GM06990 (cell line): ENCODE results near the gene PHLDA2.

Source experiments
- DNase-seq: peaks from one replicate; pipeline ENCODE4 v3.0.0-alpha.2; 2011; ENCODE audit not compliant: insufficient read length; ENCODE audit errors: extremely low read depth
- H3K27me3 ChIP-seq: replicated peaks from 2 replicates; pipeline ENCODE4 v1.6.0; 2011; ENCODE audit warnings: low read length; ENCODE audit not compliant: control insufficient read depth, insufficient read depth
- H3K36me3 ChIP-seq: 2 replicates; pipeline ENCODE4 v1.5.1; 2011; ENCODE audit warnings: low read length; ENCODE audit not compliant: control insufficient read depth, insufficient read depth
- H3K4me3 ChIP-seq: replicated peaks from 2 replicates; pipeline ENCODE4 v1.5.1; 2011; ENCODE audit warnings: low read depth, mild to moderate bottlenecking, control low read depth, low read length
- TF ChIP-seq, protein P1 (sequence below): IDR thresholded peaks from 2 replicates; pipeline ENCODE4 v1.5.1; 2011; ENCODE audit warnings: low read length, control low read depth, mild to moderate bottlenecking, inconsistent platforms; ENCODE audit not compliant: insufficient read depth, poor library complexity, severe bottlenecking

Gene PHLDA2

GRCh38 chr11:2916892-2917645, 12.2 kb downstream of the PHLDA2 start:
- no peak for DNase-seq
- Histone ChIP-seq H3K36me3 (no peaks in the 10 kb centered on the region), H3K4me3 (no peak overlapping the region), H3K27me3 (no peaks in the 10 kb centered on the region)
- TF ChIP-seq, protein P1, sequence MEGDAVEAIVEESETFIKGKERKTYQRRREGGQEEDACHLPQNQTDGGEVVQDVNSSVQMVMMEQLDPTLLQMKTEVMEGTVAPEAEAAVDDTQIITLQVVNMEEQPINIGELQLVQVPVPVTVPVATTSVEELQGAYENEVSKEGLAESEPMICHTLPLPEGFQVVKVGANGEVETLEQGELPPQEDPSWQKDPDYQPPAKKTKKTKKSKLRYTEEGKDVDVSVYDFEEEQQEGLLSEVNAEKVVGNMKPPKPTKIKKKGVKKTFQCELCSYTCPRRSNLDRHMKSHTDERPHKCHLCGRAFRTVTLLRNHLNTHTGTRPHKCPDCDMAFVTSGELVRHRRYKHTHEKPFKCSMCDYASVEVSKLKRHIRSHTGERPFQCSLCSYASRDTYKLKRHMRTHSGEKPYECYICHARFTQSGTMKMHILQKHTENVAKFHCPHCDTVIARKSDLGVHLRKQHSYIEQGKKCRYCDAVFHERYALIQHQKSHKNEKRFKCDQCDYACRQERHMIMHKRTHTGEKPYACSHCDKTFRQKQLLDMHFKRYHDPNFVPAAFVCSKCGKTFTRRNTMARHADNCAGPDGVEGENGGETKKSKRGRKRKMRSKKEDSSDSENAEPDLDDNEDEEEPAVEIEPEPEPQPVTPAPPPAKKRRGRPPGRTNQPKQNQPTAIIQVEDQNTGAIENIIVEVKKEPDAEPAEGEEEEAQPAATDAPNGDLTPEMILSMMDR = no peak

- H3K36me3 ChIP-seq = no peaks in the 10 kb centered on the region
- DNase-seq = no peak
- no peaks in the 10 kb centered on the region for H3K27me3 ChIP-seq
- no peak overlapping the region for H3K4me3 ChIP-seq
- TF ChIP-seq, protein P1 = no peak
These were observed 12.9 kb downstream of the PHLDA2 start for GRCh38 chr11:2916114-2916891.

DNA sequence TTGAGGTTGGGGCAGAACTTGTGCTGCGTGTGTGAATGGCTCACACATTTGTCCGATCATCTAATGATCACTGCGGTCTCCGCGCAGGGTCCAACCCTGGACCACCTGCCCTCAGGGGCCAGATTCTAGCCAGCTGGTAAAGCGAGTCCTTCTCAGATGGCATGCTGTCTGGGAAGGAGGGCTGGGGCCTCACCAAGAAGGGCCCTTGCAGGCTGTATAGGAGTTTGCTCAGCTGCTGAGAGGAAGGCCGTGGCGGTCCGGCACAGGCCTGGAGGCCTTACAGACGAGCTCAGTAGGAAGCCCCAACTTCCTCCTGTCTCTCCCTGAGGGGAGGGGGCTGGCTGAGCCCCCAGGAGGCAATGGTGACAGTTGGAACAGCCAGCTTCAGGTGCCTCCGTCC, 13.7 kb downstream of the PHLDA2 start:
- Histone ChIP-seq H3K27me3 (no peaks in the 10 kb centered on the region), H3K36me3 (no peaks in the 10 kb centered on the region), H3K4me3 (no peak overlapping the region)
- TF ChIP-seq, protein P1 = no peak
- DNase-seq = no peak

GRCh38 chr11:2914455-2915195, 14.6 kb downstream of the PHLDA2 start:
- DNase-seq = no peak
- Histone ChIP-seq H3K36me3 (no peaks in the 10 kb centered on the region), H3K27me3 (no peaks in the 10 kb centered on the region), H3K4me3 (no peak overlapping the region)
- TF ChIP-seq, protein P1 = no peak

- TF ChIP-seq, protein P1 = no peak
- no peaks in the 10 kb centered on the region for H3K27me3 ChIP-seq
- no peak for DNase-seq
- H3K4me3 ChIP-seq = no peak overlapping the region
- no peaks in the 10 kb centered on the region for H3K36me3 ChIP-seq
These were observed 15.4 kb downstream of the PHLDA2 start for GRCh38 chr11:2913776-2914175.
